ENCODE measurements around the gene LDAH.

Gene LDAH

GRCh38 chr2:20668871-20669475 is 153.9 kb downstream of the LDAH start:
- no peak for DNase-seq (ENCODE audit: low read depth in 2 of 3, low spot score in 1 of 3)

- DNase-seq (ENCODE audit: low read depth in 2 of 3, low spot score in 1 of 3), result no peak
Observed at GRCh38 chr2:20668451-20668850, 154.4 kb downstream of the LDAH start.

- DNase-seq (ENCODE audit: low read depth in 2 of 3, low spot score in 1 of 3), result no peak
Observed at GRCh38 chr2:20667531-20668401, 155.1 kb downstream of the LDAH start.

GRCh38 chr2:20667151-20667530 is 155.8 kb downstream of the LDAH start:
- no peak for DNase-seq (ENCODE audit: low read depth in 2 of 3, low spot score in 1 of 3)

GRCh38 chr2:20666304-20667150 is 156.4 kb downstream of the LDAH start, which contains the start of gene GDF7:
TSS of gene GDF7 (plus strand) at chr2:20667144. CDS start at chr2:20667240, 96 bp downstream.
- DNase-seq (ENCODE audit: low read depth in 2 of 3, low spot score in 1 of 3), result no peak

- DNase-seq (ENCODE audit: low read depth in 2 of 3, low spot score in 1 of 3), result no peak
Observed at GRCh38 chr2:20666005-20666303, 156.9 kb downstream of the LDAH start.

- no peak for DNase-seq (ENCODE audit: low read depth in 2 of 3, low spot score in 1 of 3)
Observed at GRCh38 chr2:20665243-20666004, 157.5 kb downstream of the LDAH start.

GRCh38 chr2:20664431-20665242 is 158.3 kb downstream of the LDAH start:
- DNase-seq (ENCODE audit: low read depth in 2 of 3, low spot score in 1 of 3), result no peak

GRCh38 chr2:20664071-20664390 is 158.9 kb downstream of the LDAH start:
- DNase-seq (ENCODE audit: low read depth in 2 of 3, low spot score in 1 of 3), result no peak

- DNase-seq (ENCODE audit: low read depth in 2 of 3, low spot score in 1 of 3), result no peak
Observed at GRCh38 chr2:20663196-20664070, 159.5 kb downstream of the LDAH start.

- no peak for DNase-seq (ENCODE audit: low read depth in 2 of 3, low spot score in 1 of 3)
Observed at GRCh38 chr2:20662308-20662937, 160.5 kb downstream of the LDAH start.

- DNase-seq (ENCODE audit: low read depth in 2 of 3, low spot score in 1 of 3), result peak in 2 of 3 donors; percentile 47 to 69
Observed at GRCh38 chr2:20661421-20662307, 161.2 kb downstream of the LDAH start.

- DNase-seq (ENCODE audit: low read depth in 2 of 3, low spot score in 1 of 3), result no peak
Observed at GRCh38 chr2:20660506-20661420, 162.1 kb downstream of the LDAH start.

GRCh38 chr2:20657522-20658235 is 165.2 kb downstream of the LDAH start:
- DNase-seq (ENCODE audit: low read depth in 2 of 3, low spot score in 1 of 3), result no peak

- no peak for DNase-seq (ENCODE audit: low read depth in 2 of 3, low spot score in 1 of 3)
Observed at GRCh38 chr2:20656561-20656960, 166.3 kb downstream of the LDAH start.

- DNase-seq (ENCODE audit: low read depth in 2 of 3, low spot score in 1 of 3), result no peak
Observed at GRCh38 chr2:20654535-20654813, 168.4 kb downstream of the LDAH start.
